Measurements from ENCODE around the gene PLCG2.

DNA sequence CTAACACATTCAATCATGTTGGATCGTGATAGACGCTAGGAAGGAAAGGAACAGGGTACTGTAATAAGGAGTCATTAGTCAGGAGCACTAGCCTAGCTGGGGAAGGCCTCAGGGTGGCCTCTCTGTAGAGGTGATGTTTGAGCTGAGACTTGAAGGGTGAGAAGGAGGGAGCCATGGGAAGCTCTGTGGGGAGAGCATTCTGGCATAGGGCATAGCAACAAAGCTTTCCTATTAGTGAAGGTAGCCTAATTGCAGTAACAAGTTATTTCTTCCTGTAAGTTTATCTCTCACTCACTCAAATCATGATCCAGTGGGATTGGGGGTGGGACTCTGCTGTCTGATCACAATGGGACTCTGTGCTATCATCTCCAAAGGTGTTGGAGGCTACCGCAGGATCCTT is 16.1 kb downstream of the PLCG2 start:
- TF ChIP-seq, protein P1, sequence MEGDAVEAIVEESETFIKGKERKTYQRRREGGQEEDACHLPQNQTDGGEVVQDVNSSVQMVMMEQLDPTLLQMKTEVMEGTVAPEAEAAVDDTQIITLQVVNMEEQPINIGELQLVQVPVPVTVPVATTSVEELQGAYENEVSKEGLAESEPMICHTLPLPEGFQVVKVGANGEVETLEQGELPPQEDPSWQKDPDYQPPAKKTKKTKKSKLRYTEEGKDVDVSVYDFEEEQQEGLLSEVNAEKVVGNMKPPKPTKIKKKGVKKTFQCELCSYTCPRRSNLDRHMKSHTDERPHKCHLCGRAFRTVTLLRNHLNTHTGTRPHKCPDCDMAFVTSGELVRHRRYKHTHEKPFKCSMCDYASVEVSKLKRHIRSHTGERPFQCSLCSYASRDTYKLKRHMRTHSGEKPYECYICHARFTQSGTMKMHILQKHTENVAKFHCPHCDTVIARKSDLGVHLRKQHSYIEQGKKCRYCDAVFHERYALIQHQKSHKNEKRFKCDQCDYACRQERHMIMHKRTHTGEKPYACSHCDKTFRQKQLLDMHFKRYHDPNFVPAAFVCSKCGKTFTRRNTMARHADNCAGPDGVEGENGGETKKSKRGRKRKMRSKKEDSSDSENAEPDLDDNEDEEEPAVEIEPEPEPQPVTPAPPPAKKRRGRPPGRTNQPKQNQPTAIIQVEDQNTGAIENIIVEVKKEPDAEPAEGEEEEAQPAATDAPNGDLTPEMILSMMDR (IDR thresholded peaks at IDR 0.05; ENCODE audit: insufficient read depth, low read length, poor library complexity, severe bottlenecking) = no peak
- TF ChIP-seq EZH2phosphoT487 (conservative IDR thresholded peaks at IDR 0.05; ENCODE audit: low read length) = no peak
